CD4-positive, alpha-beta memory T cell (primary cell): ENCODE measurements around the gene PLD3. TPM values are rescaled to one million over a fixed set of nuclear protein-coding genes. Genes with fewer than 3 reads are reported as not detected.
A peak's percentile ranks its signal among the peaks of the same experiment; 100 is the strongest.

ENCODE experiments used
- CTCF ChIA-PET: fragments of 350-600 bp; sonication (Branson Sonifier 250); formaldehyde crosslinking; loops from one replicate; lab custom pipeline; 2021; ENCODE audit warnings: inconsistent platforms; ENCODE audit not compliant: partially characterized antibody; lab: Charles Lee
- POLR2A ChIA-PET: fragments of 350-600 bp; sonication (Branson Sonifier 250); formaldehyde crosslinking; loops from one replicate; lab custom pipeline; 2021; ENCODE audit not compliant: partially characterized antibody; lab: Charles Lee
- DNase-seq, 5 donors: peaks; one replicate each; pipeline versions ENCODE4 v3.0.0 to v3.0.0-alpha.2; 2020 to 2022; ENCODE audit warnings: mixed read lengths in 1 of 5
- H3K27ac ChIP-seq: one replicate; pipeline ENCODE4 v1.7.0; 2013; ENCODE audit warnings: low read depth, low read length
- H3K27me3 ChIP-seq: 2 replicates; pipeline ENCODE4 v1.7.0; 2013; ENCODE audit warnings: mild to moderate bottlenecking, low read length, moderate library complexity; ENCODE audit not compliant: insufficient read depth
- H3K36me3 ChIP-seq: 2 replicates; pipeline ENCODE4 v1.7.0; 2013; ENCODE audit warnings: mild to moderate bottlenecking, low read length, moderate library complexity; ENCODE audit not compliant: insufficient read depth
- H3K4me1 ChIP-seq: 2 replicates; pipeline ENCODE4 v1.7.0; 2013; ENCODE audit warnings: mild to moderate bottlenecking, low read length, moderate library complexity; ENCODE audit not compliant: insufficient read depth
- H3K4me3 ChIP-seq, 2 donors: one replicate each; pipeline ENCODE4 v1.7.0; 2013; ENCODE audit warnings: low read length in 2 of 2, mild to moderate bottlenecking in 1 of 2
- H3K9me3 ChIP-seq, 2 donors: one replicate each; pipeline ENCODE4 v1.7.0; 2013; ENCODE audit warnings: low read length in 2 of 2, control low read depth in 1 of 2; ENCODE audit not compliant: control insufficient read depth in 1 of 2
- H3K27ac Mint-ChIP-seq, 7 donors: one replicate each; pipeline ENCODE4 v1.8.0; 2020 to 2021; ENCODE audit warnings: mixed read lengths in 7 of 7, mild to moderate bottlenecking in 6 of 7, inconsistent platforms in 3 of 7, moderate library complexity in 3 of 7
- H3K27me3 Mint-ChIP-seq, 2 donors: one replicate each; pipeline ENCODE4 v1.8.0; 2020 to 2021; ENCODE audit warnings: mixed read lengths in 2 of 2
- H3K36me3 Mint-ChIP-seq, 2 donors: one replicate each; pipeline ENCODE4 v1.8.0; 2020 to 2021; ENCODE audit warnings: mixed read lengths in 2 of 2, inconsistent platforms in 1 of 2, mild to moderate bottlenecking in 1 of 2
- H3K4me1 Mint-ChIP-seq, 4 donors: one replicate each; pipeline ENCODE4 v1.8.0; 2020 to 2021; ENCODE audit warnings: mixed read lengths in 4 of 4, mild to moderate bottlenecking in 1 of 4
- H3K4me3 Mint-ChIP-seq, 8 donors: one replicate each; pipeline ENCODE4 v1.8.0; 2020 to 2021; ENCODE audit warnings: mixed read lengths in 8 of 8, mild to moderate bottlenecking in 7 of 8, moderate library complexity in 6 of 8, inconsistent platforms in 3 of 8
- H3K9me3 Mint-ChIP-seq, 8 donors: one replicate each; pipeline ENCODE4 v1.8.0; 2020 to 2021; ENCODE audit warnings: mixed read lengths in 8 of 8, mild to moderate bottlenecking in 5 of 8, inconsistent platforms in 3 of 8, moderate library complexity in 1 of 8
- intact Hi-C: fragments of 100-400 bp; cut with micrococcal nuclease; formaldehyde crosslinking; loops from one replicate; pipeline ENCODE4 v1.15.1; 2023
- polyA plus RNA-seq, 2 donors: library from polyadenylated mRNA; unstranded; fragments of 300-500 nt; fragmentation: Illumina TruSeq; gene quantifications; one replicate each; pipeline ENCODE4 v1.2.3, GENCODE V29; 2021
- total RNA-seq, 2 experiments: library from RNA; stranded (reverse); gene quantifications; one replicate each; pipeline ENCODE4 v1.2.3, GENCODE V29; 2021

Gene PLD3
- total and polyA plus RNA-seq, 4 experiments from 2014 or later, result 61.0 to 117 (median 95.2) TPM

DNA sequence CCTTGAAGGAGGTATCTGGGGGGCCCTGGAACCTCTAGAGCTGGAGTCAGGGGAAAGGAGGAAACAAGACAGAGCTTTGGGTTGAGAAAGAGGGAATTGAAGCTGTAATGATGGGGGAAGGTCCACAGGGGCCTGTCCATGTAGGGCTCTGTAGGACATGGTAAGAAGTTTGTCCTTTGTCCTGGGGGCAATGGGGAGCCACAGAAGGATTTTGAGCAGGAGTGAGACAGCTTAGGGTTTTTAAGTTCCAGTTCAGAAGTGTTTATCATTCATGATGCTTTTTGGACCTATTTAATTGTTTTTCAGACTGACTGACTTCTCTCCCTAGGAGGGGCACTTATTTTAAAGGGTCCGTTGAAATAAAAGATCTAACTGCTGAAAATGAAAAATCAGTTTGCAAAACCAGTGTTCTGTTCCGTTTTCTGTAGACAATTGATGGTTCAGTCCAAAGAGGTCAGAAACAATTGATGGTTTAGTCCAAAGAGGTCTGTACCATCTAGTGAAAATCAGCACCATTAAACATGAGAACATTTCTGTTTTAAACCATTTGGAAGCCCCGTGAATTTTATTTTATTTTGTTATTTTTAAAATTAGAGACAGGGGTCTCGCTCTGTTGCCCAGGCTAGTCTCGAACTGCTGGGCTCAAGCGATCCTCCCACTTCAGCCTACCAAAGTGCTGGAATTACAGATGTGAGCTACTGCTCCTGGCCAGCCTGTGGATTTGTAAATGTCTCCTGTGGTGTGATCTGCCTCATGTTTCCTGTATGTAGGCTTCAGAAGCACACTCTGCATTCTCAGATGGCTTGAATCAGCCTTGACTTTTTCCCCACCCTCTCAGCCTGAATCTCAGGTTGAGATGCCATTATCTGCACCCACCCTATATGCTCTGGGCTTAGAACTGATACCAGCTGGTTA, 8.4 kb downstream of the PLD3 start:
- no peaks in the 10 kb centered on the region for H3K9me3 Mint-ChIP-seq
- POLR2A ChIA-PET, result no interaction called here

DNA sequence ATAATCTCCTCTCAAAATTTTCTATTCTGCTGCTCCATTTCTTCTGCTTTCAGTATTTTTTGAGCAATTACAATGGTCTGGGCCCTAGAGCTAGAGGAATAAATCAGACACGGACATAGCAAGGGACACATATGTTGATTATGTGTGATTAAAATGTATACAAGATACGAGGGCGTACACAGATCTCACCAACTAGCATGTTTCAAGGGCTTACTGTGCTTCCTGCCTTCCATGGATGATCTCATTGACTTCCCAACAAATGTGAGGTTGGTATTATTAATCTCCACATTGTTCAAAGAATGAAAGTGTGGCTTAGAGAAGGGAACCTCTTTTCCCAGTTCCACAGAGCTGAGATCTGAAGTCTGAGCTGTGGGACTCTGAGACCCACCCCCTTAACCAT, 9.1 kb downstream of the PLD3 start:
- CTCF ChIA-PET, result no interaction called here
- Mint-ChIP-seq H3K9me3 (no peaks in the 10 kb centered on the region), H3K27ac (no peak overlapping the region)

More for the DNA sequence above, 8.4 kb downstream of the PLD3 start:
- Histone ChIP-seq H3K9me3 (no peaks in the 10 kb centered on the region), H3K27ac (no peak overlapping the region), H3K4me1 (no peaks in the 10 kb centered on the region), H3K4me3 (no peak overlapping the region), H3K27me3 (no peaks in the 10 kb centered on the region), H3K36me3 (no peaks in the 10 kb centered on the region)
- DNase-seq, result no peak
- Mint-ChIP-seq H3K27ac (peak overlapping the region in 3 of 7 donors; percentile 25 to 79 (median 27)), H3K4me1 (peaks cover under 1 to 14% (median 7%) of the 10 kb centered on the region in 4 donors), H3K36me3 (peaks cover 7 to 8% of the 10 kb centered on the region in 2 donors), H3K4me3 (peak overlapping the region in 1 of 8 donors; percentile 71), H3K27me3 (no peaks in the 10 kb centered on the region)
- CTCF ChIA-PET, result no interaction called here
- intact Hi-C loops, result no loop called here

DNA sequence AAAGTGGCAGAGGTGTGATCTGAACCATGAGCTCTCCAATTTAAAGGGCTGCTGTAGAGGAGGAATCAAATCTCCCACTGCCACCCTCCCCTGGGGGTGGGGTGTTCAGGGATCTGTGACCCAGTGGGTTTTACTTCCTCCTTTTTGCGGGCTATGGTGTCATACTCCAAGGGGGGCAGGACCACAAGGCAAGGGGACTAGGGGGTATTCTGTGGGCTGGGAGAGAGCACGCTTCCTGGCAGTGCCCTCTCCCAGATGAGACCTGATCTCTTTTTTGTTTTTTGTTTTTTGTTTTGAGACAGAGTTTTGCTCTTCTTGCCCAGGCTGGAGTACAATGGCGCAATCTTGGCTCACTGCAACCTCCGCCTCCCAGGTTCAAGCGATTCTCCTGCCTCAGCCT, 10.3 kb downstream of the PLD3 start:
- Histone ChIP-seq H3K27ac (no peak overlapping the region), H3K36me3 (no peaks in the 10 kb centered on the region), H3K27me3 (no peaks in the 10 kb centered on the region), H3K4me1 (peaks cover 11% of the 10 kb centered on the region), H3K4me3 (no peak overlapping the region), H3K9me3 (no peaks in the 10 kb centered on the region)
- H3K9me3 Mint-ChIP-seq, result no peaks in the 10 kb centered on the region
- intact Hi-C loops, result no loop called here
- POLR2A ChIA-PET, result no interaction called here
- CTCF ChIA-PET, result no interaction called here
- H3K36me3 Mint-ChIP-seq, result peaks cover 8 to 13% of the 10 kb centered on the region in 2 donors
- peaks cover 8 to 29% (median 14%) of the 10 kb centered on the region in 4 donors for H3K4me1 Mint-ChIP-seq
- DNase-seq, result no peak
- no peak overlapping the region for H3K4me3 Mint-ChIP-seq
- peak overlapping the region in 1 of 7 donors; percentile 42 for H3K27ac Mint-ChIP-seq
- H3K27me3 Mint-ChIP-seq, result no peaks in the 10 kb centered on the region

More for the DNA sequence above, 9.1 kb downstream of the PLD3 start:
- Histone ChIP-seq H3K4me3 (no peak overlapping the region), H3K4me1 (peaks cover 5% of the 10 kb centered on the region), H3K9me3 (no peaks in the 10 kb centered on the region), H3K27ac (no peak overlapping the region), H3K27me3 (no peaks in the 10 kb centered on the region), H3K36me3 (no peaks in the 10 kb centered on the region)
- peaks cover 8 to 13% of the 10 kb centered on the region in 2 donors for H3K36me3 Mint-ChIP-seq
- peaks cover 4 to 19% (median 9%) of the 10 kb centered on the region in 4 donors for H3K4me1 Mint-ChIP-seq
- no peaks in the 10 kb centered on the region for H3K27me3 Mint-ChIP-seq
- POLR2A ChIA-PET, result no interaction called here
- H3K4me3 Mint-ChIP-seq, result no peak overlapping the region
- no peak for DNase-seq
- intact Hi-C loops, result no loop called here

DNA sequence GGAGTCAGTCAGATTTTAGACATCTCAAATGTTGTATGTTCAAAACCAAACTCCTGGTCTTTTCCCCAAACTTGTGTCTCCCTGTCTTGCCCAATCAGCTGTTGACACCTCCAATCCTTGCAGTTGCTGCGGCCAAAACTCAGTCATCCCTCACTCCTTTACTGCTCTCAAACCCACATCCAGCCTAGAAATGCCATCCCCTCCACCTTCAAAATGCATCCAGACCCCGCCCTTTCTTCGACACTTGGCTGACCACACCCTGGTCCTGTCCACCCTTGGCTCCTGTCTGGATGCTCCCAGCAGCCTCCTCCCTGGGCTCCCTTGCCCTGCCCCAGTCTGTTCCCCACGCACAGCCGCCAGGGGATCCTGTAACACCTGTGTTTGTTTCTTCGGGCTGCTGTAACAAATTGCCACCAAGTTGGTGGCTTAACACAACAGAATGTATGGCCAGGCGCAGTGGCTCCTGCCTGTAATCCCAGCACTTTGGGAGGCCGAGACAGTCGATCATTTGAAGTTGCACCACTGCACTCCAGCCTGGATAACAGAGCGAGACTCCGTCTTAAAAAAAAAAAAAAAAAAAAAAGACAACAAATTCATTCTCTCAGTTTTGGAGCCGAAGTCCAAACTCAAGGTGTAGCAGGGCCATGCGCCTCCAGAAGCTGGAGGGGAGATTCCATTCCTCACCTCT, 11.7 kb downstream of the PLD3 start:
- CTCF ChIA-PET, result no interaction called here

DNA sequence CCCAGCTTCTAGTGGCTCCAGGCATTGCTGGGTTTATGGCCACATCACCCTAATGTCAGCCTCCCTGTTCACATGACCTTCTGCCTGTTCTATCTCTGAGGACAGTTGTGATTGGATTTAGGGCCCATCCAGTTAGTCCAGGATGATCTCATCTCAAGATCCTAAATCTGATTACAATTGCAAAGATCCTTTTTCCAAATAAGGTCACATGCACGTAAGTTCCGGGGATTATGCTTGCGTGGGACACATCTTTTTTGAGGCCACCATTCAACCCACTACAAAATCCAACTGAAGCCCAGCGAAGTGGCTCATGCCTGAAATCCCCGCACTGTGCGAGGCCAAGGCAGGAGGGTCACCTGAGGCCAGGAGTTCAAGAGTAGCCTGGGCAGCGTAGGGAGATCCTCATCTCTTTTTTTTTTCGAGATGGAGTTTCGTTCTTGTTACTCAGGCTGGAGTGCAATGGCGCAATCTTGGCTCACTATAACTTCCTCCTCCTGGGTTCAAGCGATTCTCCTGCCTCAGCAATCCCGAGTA, 12.3 kb downstream of the PLD3 start:
- ChIA-PET POLR2A (no interaction called here), CTCF (no interaction called here)
- no peaks in the 10 kb centered on the region for H3K27me3 ChIP-seq
- intact Hi-C loops, result no loop called here
- Mint-ChIP-seq H3K36me3 (peaks cover 10 to 15% of the 10 kb centered on the region in 2 donors), H3K27ac (no peak overlapping the region), H3K27me3 (no peaks in the 10 kb centered on the region), H3K9me3 (no peaks in the 10 kb centered on the region), H3K4me1 (peaks cover 10 to 37% (median 20%) of the 10 kb centered on the region in 4 donors), H3K4me3 (no peak overlapping the region)
- H3K27ac ChIP-seq, result no peak overlapping the region
- peaks cover 16% of the 10 kb centered on the region for H3K4me1 ChIP-seq
- no peaks in the 10 kb centered on the region for H3K9me3 ChIP-seq
- no peak for DNase-seq
- H3K4me3 ChIP-seq, result no peak overlapping the region
- no peaks in the 10 kb centered on the region for H3K36me3 ChIP-seq

More for the DNA sequence above, 11.7 kb downstream of the PLD3 start:
- no peaks in the 10 kb centered on the region for H3K36me3 ChIP-seq
- Mint-ChIP-seq H3K36me3 (peaks cover 10 to 13% of the 10 kb centered on the region in 2 donors), H3K4me1 (peaks cover 10 to 35% (median 17%) of the 10 kb centered on the region in 4 donors), H3K27me3 (no peaks in the 10 kb centered on the region), H3K4me3 (no peak overlapping the region), H3K27ac (peak overlapping the region in 2 of 7 donors; percentile 25 to 27), H3K9me3 (no peaks in the 10 kb centered on the region)
- no peaks in the 10 kb centered on the region for H3K9me3 ChIP-seq
- DNase-seq, result no peak
- H3K4me3 ChIP-seq, result no peak overlapping the region
- H3K4me1 ChIP-seq, result peaks cover 14% of the 10 kb centered on the region
- intact Hi-C loops, result no loop called here
- POLR2A ChIA-PET, result no interaction called here
- H3K27me3 ChIP-seq, result no peaks in the 10 kb centered on the region
- H3K27ac ChIP-seq, result no peak overlapping the region

DNA sequence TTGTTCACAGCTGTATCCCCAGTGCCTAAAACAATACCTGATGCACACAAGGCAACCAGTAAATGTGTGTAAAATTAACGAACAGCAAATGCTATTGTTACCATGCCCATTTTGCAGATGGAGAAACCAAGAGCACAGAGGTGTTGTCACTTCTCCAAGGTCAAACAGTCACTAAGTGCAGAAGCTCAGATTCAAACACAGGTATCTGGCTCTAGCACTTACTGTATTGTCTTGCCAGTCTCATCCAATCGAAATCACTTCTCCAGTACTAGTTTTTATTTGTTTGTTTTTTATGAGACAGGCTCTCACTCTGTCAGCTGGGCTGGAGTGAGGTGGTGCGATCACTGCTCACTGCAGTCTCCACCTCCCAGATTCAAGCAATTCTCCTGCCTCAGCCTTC, 13.7 kb downstream of the PLD3 start:
- no peaks in the 10 kb centered on the region for H3K36me3 ChIP-seq
- H3K4me1 Mint-ChIP-seq, result peaks cover 8 to 25% (median 17%) of the 10 kb centered on the region in 4 donors
- no peaks in the 10 kb centered on the region for H3K27me3 ChIP-seq
- no peaks in the 10 kb centered on the region for H3K9me3 Mint-ChIP-seq
- intact Hi-C loops, result no loop called here
- no peak for DNase-seq
- no peaks in the 10 kb centered on the region for H3K27me3 Mint-ChIP-seq
- no peak overlapping the region for H3K27ac Mint-ChIP-seq
- peaks cover 16% of the 10 kb centered on the region for H3K4me1 ChIP-seq
- CTCF ChIA-PET, result no interaction called here
- no peak overlapping the region for H3K27ac ChIP-seq
- H3K4me3 Mint-ChIP-seq, result no peak overlapping the region
- no peak overlapping the region for H3K4me3 ChIP-seq
- H3K36me3 Mint-ChIP-seq, result peaks cover 8 to 15% of the 10 kb centered on the region in 2 donors
- POLR2A ChIA-PET, result no interaction called here
- H3K9me3 ChIP-seq, result no peaks in the 10 kb centered on the region

DNA sequence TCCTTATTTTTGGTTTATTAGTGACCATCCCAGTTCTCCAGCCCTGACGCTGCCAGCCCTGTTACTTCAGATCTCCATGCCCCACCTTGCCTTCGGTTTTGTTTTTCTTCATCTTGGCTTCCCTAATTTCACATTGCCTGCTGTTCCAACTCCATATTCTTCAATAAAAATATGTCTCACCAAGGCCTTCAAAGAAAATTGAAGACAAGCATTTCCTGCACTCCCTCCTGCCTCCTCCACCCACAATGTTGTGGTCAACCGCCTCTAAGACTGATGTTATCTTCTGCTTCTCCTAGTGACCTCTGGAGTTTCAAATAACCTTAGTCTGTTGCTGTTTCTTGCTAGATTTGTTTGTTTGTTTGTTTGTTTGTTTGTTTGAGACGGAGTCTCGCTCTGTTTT, 14.6 kb downstream of the PLD3 start:
- Mint-ChIP-seq H3K27me3 (no peaks in the 10 kb centered on the region), H3K27ac (peak overlapping the region in 5 of 7 donors; percentile 8 to 76 (median 37)), H3K36me3 (peaks cover 8 to 18% of the 10 kb centered on the region in 2 donors), H3K4me3 (peak overlapping the region in 2 of 8 donors; percentile 9 to 68), H3K4me1 (peaks cover 6 to 25% (median 16%) of the 10 kb centered on the region in 4 donors), H3K9me3 (no peaks in the 10 kb centered on the region)
- peaks cover 16% of the 10 kb centered on the region for H3K4me1 ChIP-seq
- no peaks in the 10 kb centered on the region for H3K27me3 ChIP-seq
- no peak for DNase-seq
- H3K9me3 ChIP-seq, result no peaks in the 10 kb centered on the region
- peaks cover 8% of the 10 kb centered on the region for H3K36me3 ChIP-seq
- no peak overlapping the region for H3K4me3 ChIP-seq
- ChIA-PET POLR2A (no interaction called here), CTCF (no interaction called here)
- H3K27ac ChIP-seq, result no peak overlapping the region
- intact Hi-C loops, result no loop called here
